Glutamatergic neuron (in vitro differentiated cells): ENCODE measurements around the gene COL6A1. TPM values are rescaled to one million over a fixed set of nuclear protein-coding genes. Genes with fewer than 3 reads are reported as not detected.

Source experiments
- DNase-seq: peaks from one replicate; pipeline ENCODE4 v3.0.0; 2022
- H3K27ac Mint-ChIP-seq: one replicate; pipeline ENCODE4 v1.8.0; 2020; ENCODE audit warnings: mild to moderate bottlenecking, mixed read lengths, inconsistent platforms; ENCODE audit not compliant: unreplicated experiment
- H3K27me3 Mint-ChIP-seq: one replicate; pipeline ENCODE4 v1.8.0; 2020; ENCODE audit warnings: mild to moderate bottlenecking, moderate library complexity, mixed read lengths, inconsistent platforms; ENCODE audit not compliant: unreplicated experiment
- H3K36me3 Mint-ChIP-seq: one replicate; pipeline ENCODE4 v1.8.0; 2020; ENCODE audit warnings: mild to moderate bottlenecking, mixed read lengths, inconsistent platforms; ENCODE audit not compliant: unreplicated experiment
- H3K4me1 Mint-ChIP-seq: one replicate; pipeline ENCODE4 v1.8.0; 2020; ENCODE audit warnings: mild to moderate bottlenecking, low read depth, mixed read lengths, inconsistent platforms; ENCODE audit not compliant: unreplicated experiment
- H3K4me3 Mint-ChIP-seq: one replicate; pipeline ENCODE4 v1.8.0; 2020; ENCODE audit warnings: mild to moderate bottlenecking, mixed read lengths, inconsistent platforms; ENCODE audit not compliant: unreplicated experiment
- H3K9me3 Mint-ChIP-seq: one replicate; pipeline ENCODE4 v1.8.0; 2020; ENCODE audit warnings: mild to moderate bottlenecking, moderate library complexity, mixed read lengths, inconsistent platforms; ENCODE audit not compliant: unreplicated experiment
- total RNA-seq: library from RNA; stranded (reverse); fragmentation: NEBNext Ultra II Directional; extraction: Animal tissue kit (Norgen Biotek cat#: 25700); gene quantifications from one replicate; pipeline ENCODE4 v1.2.1, GENCODE V29; 2021; ENCODE audit not compliant: unreplicated experiment
- TF ChIP-seq, protein P1 (sequence below): fragments of 200-600 bp; sonication (generic); IDR thresholded peaks from one replicate; pipeline ENCODE4 v1.5.0; 2021; ENCODE audit not compliant: partially characterized antibody, unreplicated experiment

The COL6A1 gene
- total RNA-seq, 1 donor from 2014 or later: 407 TPM

DNA sequence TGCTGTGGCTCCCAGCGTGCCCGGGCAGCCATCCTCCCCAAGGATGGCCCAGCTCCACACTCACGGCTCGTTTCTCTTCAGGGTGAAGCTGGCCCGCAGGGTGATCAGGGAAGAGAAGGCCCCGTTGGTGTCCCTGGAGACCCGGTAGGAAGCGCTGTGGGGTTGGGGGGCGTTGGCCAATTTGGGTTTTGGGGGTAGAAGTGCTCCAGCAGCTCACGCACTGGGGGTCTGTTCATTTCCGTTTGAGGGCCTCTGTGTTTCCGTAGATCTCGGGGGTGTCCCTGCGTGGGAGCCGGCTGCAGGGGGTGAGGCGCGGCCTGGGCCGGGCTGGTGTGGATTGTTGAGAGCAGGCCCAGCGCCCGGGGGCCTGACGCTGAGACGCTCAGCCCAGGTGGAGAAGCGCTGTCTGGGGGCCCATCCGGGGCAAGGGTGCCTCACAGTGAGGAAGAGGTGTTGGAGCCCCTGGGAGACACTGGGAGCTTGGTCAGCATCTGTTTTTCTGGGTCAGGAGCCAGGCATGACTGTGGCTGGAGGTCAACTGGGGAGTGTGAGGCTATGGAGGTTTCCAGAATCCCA lies 12.6 kb downstream of the COL6A1 start:
- H3K27ac Mint-ChIP-seq: no peak overlapping the region
- DNase-seq: peak; percentile 13
- peaks cover 7% of the 10 kb centered on the region for H3K27me3 Mint-ChIP-seq
- H3K9me3 Mint-ChIP-seq: no peaks in the 10 kb centered on the region
- H3K36me3 Mint-ChIP-seq: no peaks in the 10 kb centered on the region
- no peak overlapping the region for H3K4me3 Mint-ChIP-seq
- TF ChIP-seq, protein P1, sequence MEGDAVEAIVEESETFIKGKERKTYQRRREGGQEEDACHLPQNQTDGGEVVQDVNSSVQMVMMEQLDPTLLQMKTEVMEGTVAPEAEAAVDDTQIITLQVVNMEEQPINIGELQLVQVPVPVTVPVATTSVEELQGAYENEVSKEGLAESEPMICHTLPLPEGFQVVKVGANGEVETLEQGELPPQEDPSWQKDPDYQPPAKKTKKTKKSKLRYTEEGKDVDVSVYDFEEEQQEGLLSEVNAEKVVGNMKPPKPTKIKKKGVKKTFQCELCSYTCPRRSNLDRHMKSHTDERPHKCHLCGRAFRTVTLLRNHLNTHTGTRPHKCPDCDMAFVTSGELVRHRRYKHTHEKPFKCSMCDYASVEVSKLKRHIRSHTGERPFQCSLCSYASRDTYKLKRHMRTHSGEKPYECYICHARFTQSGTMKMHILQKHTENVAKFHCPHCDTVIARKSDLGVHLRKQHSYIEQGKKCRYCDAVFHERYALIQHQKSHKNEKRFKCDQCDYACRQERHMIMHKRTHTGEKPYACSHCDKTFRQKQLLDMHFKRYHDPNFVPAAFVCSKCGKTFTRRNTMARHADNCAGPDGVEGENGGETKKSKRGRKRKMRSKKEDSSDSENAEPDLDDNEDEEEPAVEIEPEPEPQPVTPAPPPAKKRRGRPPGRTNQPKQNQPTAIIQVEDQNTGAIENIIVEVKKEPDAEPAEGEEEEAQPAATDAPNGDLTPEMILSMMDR: no peak
- peaks cover 7% of the 10 kb centered on the region for H3K4me1 Mint-ChIP-seq

DNA sequence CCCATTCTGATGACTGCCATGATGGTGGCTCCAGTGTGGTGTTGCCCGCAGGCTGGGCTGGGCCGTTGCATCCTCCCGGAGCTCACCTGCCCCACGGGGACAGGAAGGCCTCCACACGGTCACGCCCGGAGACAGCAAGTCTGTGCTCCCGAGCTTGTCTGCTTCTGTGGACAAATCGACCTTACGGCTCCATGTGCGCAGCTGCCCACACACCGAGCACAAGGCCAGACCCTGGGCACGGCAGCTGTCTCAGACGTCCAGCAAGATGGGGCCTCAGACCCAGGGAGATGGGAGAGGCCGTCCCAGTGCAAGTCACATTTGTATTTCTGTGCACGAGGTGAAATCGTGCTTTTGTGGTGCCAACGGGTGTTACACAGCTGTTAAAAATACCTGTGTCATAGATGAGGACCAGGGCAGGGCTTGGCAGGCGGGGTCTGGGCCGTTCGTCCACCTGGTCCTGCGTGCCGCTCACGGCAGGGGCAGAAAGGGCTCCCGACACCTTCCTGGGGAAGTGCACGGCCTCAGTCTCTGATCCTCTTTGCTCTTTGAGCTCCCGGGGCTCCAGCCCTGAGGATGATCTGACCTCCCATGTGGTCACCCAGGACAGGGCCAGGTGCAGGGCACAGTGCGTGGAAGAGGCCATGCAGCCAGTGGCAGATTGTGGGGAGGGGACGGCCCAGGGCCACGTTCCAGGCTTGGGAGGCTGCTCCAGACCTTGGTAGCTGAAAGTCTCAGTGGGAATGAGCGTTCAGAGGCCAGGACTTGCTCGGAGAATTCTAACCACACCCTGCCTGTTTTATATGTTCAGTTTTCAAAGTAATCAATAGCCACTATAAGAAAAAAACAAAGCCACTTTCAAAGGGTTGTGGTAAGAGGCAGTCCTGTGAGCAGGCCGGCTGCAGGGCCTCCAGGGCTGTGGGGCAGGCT lies 13.5 kb downstream of the COL6A1 start:
- H3K9me3 Mint-ChIP-seq: peaks cover 2% of the 10 kb centered on the region
- peaks cover 5% of the 10 kb centered on the region for H3K36me3 Mint-ChIP-seq
- peak; percentile 24 for DNase-seq
- H3K4me1 Mint-ChIP-seq: peaks cover 7% of the 10 kb centered on the region
- H3K4me3 Mint-ChIP-seq: no peak overlapping the region
- H3K27ac Mint-ChIP-seq: peak overlapping the region; percentile 64
- TF ChIP-seq, protein P1: no peak
- H3K27me3 Mint-ChIP-seq: peaks cover 10% of the 10 kb centered on the region

GRCh38 chr21:45995686-45996179 lies 14.2 kb downstream of the COL6A1 start:
- DNase-seq: peak; percentile 11
- peaks cover 2% of the 10 kb centered on the region for H3K9me3 Mint-ChIP-seq
- H3K27me3 Mint-ChIP-seq: peaks cover 10% of the 10 kb centered on the region
- peaks cover 5% of the 10 kb centered on the region for H3K36me3 Mint-ChIP-seq
- H3K27ac Mint-ChIP-seq: no peak overlapping the region
- TF ChIP-seq, protein P1: no peak
- no peak overlapping the region for H3K4me3 Mint-ChIP-seq
- H3K4me1 Mint-ChIP-seq: peaks cover 7% of the 10 kb centered on the region

- peak; percentile 14 for DNase-seq
- Mint-ChIP-seq H3K4me1 (peaks cover 7% of the 10 kb centered on the region), H3K36me3 (peaks cover 5% of the 10 kb centered on the region), H3K9me3 (peaks cover 2% of the 10 kb centered on the region), H3K4me3 (no peak overlapping the region), H3K27ac (no peak overlapping the region), H3K27me3 (peaks cover 10% of the 10 kb centered on the region)
- TF ChIP-seq, protein P1: no peak
Observed at GRCh38 chr21:45996311-45997204, 15.0 kb downstream of the COL6A1 start.
